ENCODE measurements around the gene IL22RA2.
"Not testable (repeated sequence)": the region's sequence is repeated elsewhere in the genome, so short reads cannot be mapped to it uniquely, and the experiment has no call there.

Gene IL22RA2

GRCh38 chr6:137173501-137173900 is at the start of gene IL22RA2:
Gene IL22RA2 (minus strand): TSS chr6:137173644. CDS start chr6:137161749, 11,895 bp downstream.
- in situ Hi-C loops (cut with MboI; ENCODE audit: low sequenced_read_pairs): no loop called here

GRCh38 chr6:137222381-137222780 is 48.9 kb upstream of the IL22RA2 start:
- in situ Hi-C loops (cut with MboI; ENCODE audit: low sequenced_read_pairs): no loop called here

DNA sequence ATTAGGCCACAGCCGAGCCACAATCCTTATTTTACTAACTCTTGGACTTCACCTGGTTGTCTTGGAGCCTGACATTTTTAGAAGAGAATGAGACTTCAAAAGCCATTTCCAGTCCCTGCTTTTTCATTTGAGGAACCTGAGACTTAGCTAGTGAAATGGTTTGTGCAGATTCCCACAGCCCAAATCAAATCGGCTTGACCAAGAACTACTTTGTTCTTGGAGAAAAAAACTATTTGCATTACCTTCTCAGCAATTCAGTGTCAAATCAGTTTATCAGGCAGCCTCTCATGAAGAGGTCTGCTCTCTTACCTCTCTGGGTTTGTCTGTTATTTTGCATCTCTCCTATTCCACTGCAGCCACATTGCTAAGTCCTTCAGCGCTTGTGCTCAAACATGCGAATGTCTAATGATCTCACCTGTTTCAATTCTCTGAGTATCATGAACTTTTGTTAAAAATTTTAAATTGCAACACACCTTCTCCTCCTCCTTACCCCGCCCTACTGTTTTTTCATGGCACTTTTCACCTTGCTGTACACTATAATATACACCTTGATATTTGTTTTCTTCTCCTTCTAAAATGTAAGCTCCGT is 46.3 kb upstream of the IL22RA2 start:
- in situ Hi-C loops (cut with MboI; ENCODE audit: low sequenced_read_pairs): loop anchor here (10.0 kb wide), 1 partner anchor 95 kb away; no protein-coding TSS in a partner anchor

- in situ Hi-C loops (cut with MboI; ENCODE audit: low sequenced_read_pairs): loop anchor here (10.0 kb wide), 1 partner anchor 96 kb away; no protein-coding TSS in a partner anchor
Observed at GRCh38 chr6:137218917-137219663, 45.6 kb upstream of the IL22RA2 start, which contains the start of gene IFNGR1. Gene IFNGR1 (minus strand): TSS chr6:137219385. CDS start chr6:137219327, 58 bp downstream.

DNA sequence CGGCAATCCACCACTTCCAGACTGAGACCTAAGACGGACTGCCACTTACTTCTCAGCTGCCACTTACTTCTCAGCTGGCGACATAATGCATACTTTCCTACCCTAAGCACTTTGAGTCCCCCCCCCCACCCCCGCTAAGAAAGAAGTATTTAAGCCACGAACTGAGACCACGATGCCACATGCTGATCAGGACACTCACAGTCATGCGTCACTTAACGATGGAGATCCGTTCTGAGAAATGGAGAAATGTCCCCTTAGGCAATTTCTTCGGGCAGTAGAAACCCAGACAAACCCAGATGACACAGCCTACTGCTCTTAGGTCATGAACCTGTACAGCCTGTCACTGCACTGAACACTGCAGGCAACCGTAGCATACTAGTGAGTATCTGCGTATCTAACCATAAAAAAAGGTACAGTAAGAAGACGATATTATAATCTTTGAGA is 45.1 kb upstream of the IL22RA2 start:
- in situ Hi-C loops (cut with MboI; ENCODE audit: low sequenced_read_pairs): loop anchor here (10.0 kb wide), 1 partner anchor 96 kb away; no protein-coding TSS in a partner anchor

GRCh38 chr6:137217801-137218472 is 44.5 kb upstream of the IL22RA2 start:
- in situ Hi-C loops (cut with MboI; ENCODE audit: low sequenced_read_pairs): loop anchor here (10.0 kb wide), 1 partner anchor 97 kb away; no protein-coding TSS in a partner anchor

DNA sequence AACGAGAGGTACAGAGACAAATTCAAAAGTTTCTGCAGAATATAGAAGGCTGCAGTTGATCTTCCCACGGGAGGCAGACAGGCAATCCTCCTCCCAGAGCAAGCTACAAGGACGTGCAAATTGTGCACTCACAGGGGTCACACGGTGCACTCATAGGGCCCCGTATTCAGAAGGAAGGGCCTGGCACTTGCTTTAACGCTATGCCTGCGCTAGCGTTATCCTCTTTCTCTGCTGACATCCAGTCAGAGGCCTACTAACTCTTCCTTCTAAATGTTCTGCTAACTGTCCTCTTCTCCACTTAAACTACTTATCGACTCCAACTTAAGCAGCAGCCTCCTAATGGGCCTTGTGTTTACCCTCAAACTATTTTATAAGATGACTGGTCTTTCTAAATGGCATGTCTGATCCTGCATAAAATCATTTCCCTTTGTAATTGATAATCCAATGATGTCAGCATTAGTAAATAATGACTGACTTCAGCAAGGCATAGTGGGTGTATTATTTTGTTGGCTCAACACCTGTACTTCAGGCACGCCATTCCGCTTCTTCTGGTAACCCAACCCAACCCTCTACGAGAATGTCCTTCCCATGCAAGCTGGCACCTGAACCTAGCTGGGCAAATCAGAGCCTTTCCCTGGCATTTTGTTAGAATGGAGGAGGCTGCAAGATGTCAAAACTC is 43.6 kb upstream of the IL22RA2 start:
- in situ Hi-C loops (cut with MboI; ENCODE audit: low sequenced_read_pairs): loop anchor here (10.0 kb wide), 1 partner anchor 98 kb away; no protein-coding TSS in a partner anchor

GRCh38 chr6:137216106-137216505 is 42.7 kb upstream of the IL22RA2 start:
- in situ Hi-C loops (cut with MboI; ENCODE audit: low sequenced_read_pairs): loop anchor here (10.0 kb wide), 1 partner anchor 99 kb away; no protein-coding TSS in a partner anchor

- in situ Hi-C loops (cut with MboI; ENCODE audit: low sequenced_read_pairs): loop anchor here (10.0 kb wide), 1 partner anchor 99 kb away; no protein-coding TSS in a partner anchor
Observed at GRCh38 chr6:137215630-137216029, 42.2 kb upstream of the IL22RA2 start.

- in situ Hi-C loops (cut with MboI; ENCODE audit: low sequenced_read_pairs): loop anchor here (10.0 kb wide), 1 partner anchor 100 kb away; no protein-coding TSS in a partner anchor
Observed at GRCh38 chr6:137214931-137215330, 41.5 kb upstream of the IL22RA2 start.

GRCh38 chr6:137213813-137214212 is 40.4 kb upstream of the IL22RA2 start:
- in situ Hi-C loops (cut with MboI; ENCODE audit: low sequenced_read_pairs): loop anchor here (10.0 kb wide), 1 partner anchor 101 kb away; no protein-coding TSS in a partner anchor

- in situ Hi-C loops (cut with MboI; ENCODE audit: low sequenced_read_pairs): loop anchor here (10.0 kb wide), 1 partner anchor 101 kb away; no protein-coding TSS in a partner anchor
Observed at GRCh38 chr6:137213331-137213740, 39.9 kb upstream of the IL22RA2 start.

DNA sequence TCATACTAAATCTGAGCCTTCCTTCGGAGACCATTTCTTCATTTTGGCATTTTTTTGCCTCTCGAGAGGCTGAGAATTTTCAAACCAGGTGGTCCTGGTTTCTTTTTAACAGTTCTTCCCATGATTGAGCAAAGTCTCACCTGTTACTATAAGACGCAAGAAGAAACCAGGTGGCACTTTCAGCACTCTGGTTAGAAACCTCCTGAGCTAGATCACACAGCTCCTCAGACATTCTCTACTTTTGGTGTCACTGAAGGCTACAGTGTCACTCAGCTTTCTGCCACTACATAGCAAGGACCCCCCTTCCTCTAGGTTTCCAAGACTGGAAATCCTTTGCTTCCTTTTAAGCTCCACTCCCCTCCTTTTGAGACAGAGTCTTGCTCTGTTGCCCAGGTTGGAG is 38.5 kb upstream of the IL22RA2 start:
- in situ Hi-C loops (cut with MboI; ENCODE audit: low sequenced_read_pairs): loop anchor here (10.0 kb wide), 1 partner anchor 103 kb away; no protein-coding TSS in a partner anchor

- in situ Hi-C loops (cut with MboI; ENCODE audit: low sequenced_read_pairs): loop anchor here (10.0 kb wide), 1 partner anchor 104 kb away; no protein-coding TSS in a partner anchor
Observed at GRCh38 chr6:137210903-137211302, 37.5 kb upstream of the IL22RA2 start.

- in situ Hi-C loops (cut with MboI; ENCODE audit: low sequenced_read_pairs): no loop called here
Observed at GRCh38 chr6:137208279-137208678, 34.8 kb upstream of the IL22RA2 start.

DNA sequence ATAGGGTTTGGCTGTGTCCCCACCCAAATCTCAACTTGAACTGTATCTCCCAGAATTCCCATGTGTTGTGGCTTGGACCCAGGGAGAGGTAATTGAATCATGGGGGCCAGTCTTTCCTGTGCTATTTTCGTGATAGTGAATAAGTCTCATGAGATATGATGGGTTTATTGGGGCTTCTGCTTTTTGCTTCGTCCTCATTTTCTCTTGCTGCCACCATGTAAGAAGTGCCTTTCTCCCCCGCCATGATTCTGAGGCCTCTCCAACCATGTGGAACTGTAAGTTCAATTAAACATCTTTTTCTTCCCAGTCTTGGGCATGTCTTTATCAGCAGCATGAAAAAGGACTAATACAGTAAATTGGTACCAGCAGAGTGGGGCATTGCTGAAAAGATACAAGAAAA is 34.0 kb upstream of the IL22RA2 start:
- in situ Hi-C loops (cut with MboI; ENCODE audit: low sequenced_read_pairs): not testable (repeated sequence)

DNA sequence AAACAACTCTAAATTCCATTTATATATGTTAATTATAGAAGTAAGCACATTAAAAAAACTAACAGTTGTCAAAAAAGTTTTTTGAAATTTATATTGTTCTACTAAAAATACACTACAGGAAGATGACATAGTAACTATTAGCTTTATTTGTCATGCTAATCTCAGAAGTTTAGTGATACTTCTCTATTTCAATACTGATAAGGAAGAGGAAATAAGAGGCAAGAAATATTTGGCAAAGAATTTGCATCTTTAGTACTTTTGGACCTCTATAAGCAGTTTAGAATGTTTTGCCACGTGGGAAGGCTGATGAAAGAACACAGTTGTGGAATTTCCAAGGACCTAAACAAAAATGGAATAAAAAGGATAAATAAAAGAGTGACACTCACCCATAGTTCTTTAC is 33.1 kb upstream of the IL22RA2 start:
- in situ Hi-C loops (cut with MboI; ENCODE audit: low sequenced_read_pairs): no loop called here

- in situ Hi-C loops (cut with MboI; ENCODE audit: low sequenced_read_pairs): no loop called here
Observed at GRCh38 chr6:137203256-137203655, 29.8 kb upstream of the IL22RA2 start.

- in situ Hi-C loops (cut with MboI; ENCODE audit: low sequenced_read_pairs): no loop called here
Observed at GRCh38 chr6:137202078-137202477, 28.6 kb upstream of the IL22RA2 start.

DNA sequence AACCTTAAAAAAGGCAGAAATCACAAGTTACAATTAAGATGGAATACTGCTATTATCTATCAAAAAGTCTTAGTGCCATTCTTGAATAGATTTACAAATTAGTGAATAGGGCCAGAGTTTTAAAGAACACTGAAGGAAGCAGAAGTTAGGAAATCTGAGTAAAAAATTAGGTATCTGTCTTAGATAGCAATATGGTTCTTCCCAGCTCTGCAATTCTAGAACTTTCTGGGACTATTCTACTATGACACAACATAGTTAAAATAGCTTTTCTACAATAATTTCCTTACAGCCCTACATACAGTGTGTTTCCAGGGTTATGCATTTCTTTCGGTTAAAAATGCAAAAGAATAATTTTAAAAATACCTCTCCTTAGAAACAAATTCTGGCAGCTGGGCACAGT is 27.6 kb upstream of the IL22RA2 start:
- in situ Hi-C loops (cut with MboI; ENCODE audit: low sequenced_read_pairs): no loop called here
